ENCODE data around the gene VTI1B.
"Not testable (repeated sequence)": the region's sequence is repeated elsewhere in the genome, so short reads cannot be mapped to it uniquely, and the experiment has no call there.

Gene VTI1B, protein sequence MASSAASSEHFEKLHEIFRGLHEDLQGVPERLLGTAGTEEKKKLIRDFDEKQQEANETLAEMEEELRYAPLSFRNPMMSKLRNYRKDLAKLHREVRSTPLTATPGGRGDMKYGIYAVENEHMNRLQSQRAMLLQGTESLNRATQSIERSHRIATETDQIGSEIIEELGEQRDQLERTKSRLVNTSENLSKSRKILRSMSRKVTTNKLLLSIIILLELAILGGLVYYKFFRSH
- total RNA-seq: 35.0 to 91.9 (median 80.9) reads per million in 9 experiments

DNA sequence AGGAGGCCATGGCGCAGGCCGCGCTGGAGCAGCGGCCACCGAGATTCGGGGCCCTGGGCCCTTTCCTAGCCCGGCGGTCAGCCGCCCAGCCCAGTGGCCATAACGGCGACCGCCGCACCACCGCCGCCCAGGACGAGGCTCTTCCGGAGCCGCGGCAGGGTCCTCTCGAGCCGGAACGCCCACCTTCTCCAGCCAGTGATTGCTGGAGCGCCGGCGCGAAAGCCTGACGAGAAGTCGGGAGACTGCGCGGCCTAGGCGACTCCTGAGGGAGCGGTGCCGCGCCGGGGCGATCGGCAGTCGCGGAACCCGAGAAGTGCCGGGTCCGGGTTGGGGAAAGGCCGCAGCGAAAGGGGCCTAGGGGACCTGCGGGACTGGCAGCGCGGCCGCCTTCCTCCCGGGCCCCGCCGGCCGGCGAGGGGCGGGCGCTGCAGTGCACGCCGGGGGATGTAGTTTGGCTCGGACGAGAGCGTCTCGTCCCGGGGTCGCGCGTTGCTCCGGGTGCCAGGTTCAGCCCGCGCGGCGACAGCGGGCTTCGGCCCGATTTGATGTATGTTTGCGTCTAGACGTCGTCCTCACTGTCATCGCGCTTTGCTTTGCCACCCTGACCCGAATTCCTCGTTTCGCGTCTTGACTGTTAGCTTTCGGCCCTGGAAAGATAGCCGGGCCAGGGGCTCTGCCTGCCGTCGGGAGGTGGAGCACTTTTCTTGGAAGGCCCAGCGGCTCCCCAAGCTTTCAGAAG, at the start of gene VTI1B:
Gene VTI1B (minus strand): TSS at position 153 of the 739 bp plus-strand sequence. CDS start 143 bp downstream, at position 10.
- Mint-ChIP-seq H3K27me3 (no peaks in the 10 kb centered on the region), H3K27ac (peak within 1 kb of the TSS; percentile 92), H3K36me3 (ENCODE audit: insufficient read depth) (peaks cover 11% of the 10 kb centered on the region), H3K4me1 (ENCODE audit: low read depth in 2 of 2) (peaks cover 17 to 40% of the 10 kb centered on the region in 2 donors), H3K9me3 (no peaks in the 10 kb centered on the region), H3K4me3 (peak within 1 kb of the TSS; percentile 90 to 95)
- DNase-seq (peak; percentile 69 to 83 (median 74)), ATAC-seq (replicated peaks) (peak; percentile 92)

DNA sequence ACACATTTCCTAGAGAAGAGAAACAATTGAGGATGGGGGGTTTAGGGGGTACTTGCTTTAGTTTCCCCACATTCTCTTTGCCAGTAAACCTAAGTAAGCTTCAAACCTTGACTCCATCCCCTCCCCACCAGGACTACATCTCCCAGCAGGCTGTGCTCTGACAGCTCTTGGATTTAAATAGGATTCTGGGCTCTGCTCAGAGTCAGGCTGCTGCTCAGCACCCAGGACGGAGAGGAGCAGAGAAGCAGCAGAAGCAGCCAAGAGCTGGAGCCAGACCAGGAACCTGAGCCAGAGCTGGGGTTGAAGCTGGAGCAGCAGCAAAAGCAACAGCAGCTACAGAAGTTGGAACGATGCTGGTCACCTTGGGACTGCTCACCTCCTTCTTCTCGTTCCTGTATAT, 47.9 kb upstream of the VTI1B start:
- H3K4me1 Mint-ChIP-seq (ENCODE audit: low read depth in 2 of 2): peaks cover 4 to 7% of the 10 kb centered on the region in 2 donors
- DNase-seq (no peak), ATAC-seq (replicated peaks) (no peak)
- H3K4me3 Mint-ChIP-seq: no peak overlapping the region
- peaks cover 35 to 65% of the 10 kb centered on the region in 2 donors for H3K27me3 Mint-ChIP-seq
- H3K27ac Mint-ChIP-seq: no peak overlapping the region
- H3K9me3 Mint-ChIP-seq: no peaks in the 10 kb centered on the region
- H3K36me3 Mint-ChIP-seq (ENCODE audit: insufficient read depth): peaks cover 3% of the 10 kb centered on the region

DNA sequence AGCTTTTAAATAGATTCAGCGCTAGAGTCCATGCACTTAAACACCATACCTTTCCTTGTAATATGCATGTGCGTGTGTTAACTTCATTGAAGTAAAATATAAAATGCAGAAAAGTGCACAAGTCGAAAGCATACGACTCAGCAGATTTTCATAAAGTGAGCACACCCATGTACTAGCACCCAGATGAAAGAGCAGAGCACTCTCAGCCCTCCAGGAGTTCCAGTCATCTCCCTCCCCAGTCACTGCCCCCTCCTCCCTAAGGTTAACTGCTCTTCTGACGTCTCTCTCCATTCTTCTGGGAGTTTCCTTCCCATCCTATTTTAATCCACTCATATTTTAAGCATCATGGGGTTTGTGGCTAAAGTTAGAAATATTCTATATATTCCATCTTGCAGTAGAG, 47.4 kb upstream of the VTI1B start:
- Mint-ChIP-seq H3K27ac (no peak overlapping the region), H3K27me3 (peaks cover 35 to 62% of the 10 kb centered on the region in 2 donors), H3K4me3 (no peak overlapping the region), H3K4me1 (ENCODE audit: low read depth in 2 of 2) (peaks cover 4 to 7% of the 10 kb centered on the region in 2 donors), H3K36me3 (ENCODE audit: insufficient read depth) (peaks cover 3% of the 10 kb centered on the region), H3K9me3 (no peaks in the 10 kb centered on the region)
- ATAC-seq (replicated peaks): no peak
- no peak for DNase-seq

DNA sequence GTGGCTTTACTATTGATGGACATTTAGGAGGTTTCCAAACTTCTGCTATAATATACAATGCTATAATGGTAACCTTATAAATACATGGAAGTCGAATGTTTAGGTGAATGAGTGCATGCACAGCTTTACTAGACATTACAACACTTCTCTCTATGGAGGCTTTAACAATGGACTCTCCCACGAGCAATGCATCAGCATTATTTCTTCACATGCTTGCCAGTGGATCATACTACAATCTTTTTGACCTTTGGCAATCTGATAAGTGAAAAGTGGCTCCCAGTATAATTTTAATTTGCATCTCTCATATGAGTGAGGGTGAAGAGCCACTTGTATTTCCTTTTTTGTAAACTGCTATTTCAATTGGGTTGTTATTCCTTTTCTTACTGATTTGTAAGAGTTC, 45.4 kb upstream of the VTI1B start:
- no peak for ATAC-seq (replicated peaks)
- H3K27me3 Mint-ChIP-seq: peaks cover 35 to 42% of the 10 kb centered on the region in 2 donors
- H3K27ac Mint-ChIP-seq: no peak overlapping the region
- DNase-seq: no peak
- H3K4me3 Mint-ChIP-seq: no peak overlapping the region
- peaks cover 4 to 7% of the 10 kb centered on the region in 2 donors for H3K4me1 Mint-ChIP-seq (ENCODE audit: low read depth in 2 of 2)
- H3K9me3 Mint-ChIP-seq: no peaks in the 10 kb centered on the region
- H3K36me3 Mint-ChIP-seq (ENCODE audit: insufficient read depth): peaks cover 3% of the 10 kb centered on the region

DNA sequence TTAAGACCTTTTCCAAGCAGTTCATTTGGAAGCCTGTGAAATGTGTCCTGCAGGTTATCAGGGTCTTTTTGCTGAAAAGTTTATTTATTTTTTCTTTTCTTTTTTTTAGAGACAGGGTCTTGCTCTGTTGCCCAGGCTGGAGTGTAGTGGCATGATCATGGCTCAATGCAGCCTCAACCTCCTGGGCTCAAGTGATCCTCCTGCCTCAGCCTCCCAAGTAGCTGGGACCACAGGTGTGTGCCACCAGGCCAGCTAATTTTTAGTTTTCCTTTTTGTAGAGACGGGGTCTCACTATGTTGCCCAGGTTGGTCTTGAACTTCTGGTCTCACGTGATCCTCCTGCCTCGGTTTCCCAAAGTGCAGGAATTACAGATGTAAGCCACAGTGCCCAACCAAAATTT, 45.0 kb upstream of the VTI1B start:
- not testable (repeated sequence) for H3K36me3 Mint-ChIP-seq (ENCODE audit: insufficient read depth); ATAC-seq (replicated peaks); H3K4me3 Mint-ChIP-seq; H3K4me1 Mint-ChIP-seq (ENCODE audit: low read depth in 2 of 2); H3K27ac Mint-ChIP-seq; DNase-seq; H3K9me3 Mint-ChIP-seq
- peaks cover 33 to 37% of the 10 kb centered on the region in 2 donors for H3K27me3 Mint-ChIP-seq

DNA sequence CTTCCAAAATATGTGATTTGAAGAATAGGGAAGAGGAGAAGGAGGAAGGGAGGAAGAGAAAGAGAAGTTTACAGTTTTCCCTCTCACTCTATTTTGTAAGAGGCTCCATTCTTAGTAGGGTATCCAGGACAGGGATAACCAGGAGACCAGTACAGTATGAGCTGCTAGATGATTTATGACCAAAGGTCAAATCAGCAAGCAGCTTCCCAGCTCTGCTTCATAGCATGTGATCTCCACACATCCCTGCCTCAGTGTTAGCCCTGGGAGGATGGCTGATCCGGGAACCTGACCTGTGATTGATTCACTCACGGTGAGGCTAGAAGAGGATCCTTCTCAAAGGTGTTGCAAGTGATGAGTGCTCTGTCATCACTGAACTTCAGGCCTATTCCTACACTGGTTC, 43.8 kb upstream of the VTI1B start:
- no peak overlapping the region for H3K4me3 Mint-ChIP-seq
- DNase-seq (no peak), ATAC-seq (replicated peaks) (no peak)
- peaks cover 4 to 7% of the 10 kb centered on the region in 2 donors for H3K4me1 Mint-ChIP-seq (ENCODE audit: low read depth in 2 of 2)
- no peak overlapping the region for H3K27ac Mint-ChIP-seq
- no peaks in the 10 kb centered on the region for H3K9me3 Mint-ChIP-seq
- H3K27me3 Mint-ChIP-seq: peaks cover 25 to 26% of the 10 kb centered on the region in 2 donors
- H3K36me3 Mint-ChIP-seq (ENCODE audit: insufficient read depth): peaks cover 3% of the 10 kb centered on the region

DNA sequence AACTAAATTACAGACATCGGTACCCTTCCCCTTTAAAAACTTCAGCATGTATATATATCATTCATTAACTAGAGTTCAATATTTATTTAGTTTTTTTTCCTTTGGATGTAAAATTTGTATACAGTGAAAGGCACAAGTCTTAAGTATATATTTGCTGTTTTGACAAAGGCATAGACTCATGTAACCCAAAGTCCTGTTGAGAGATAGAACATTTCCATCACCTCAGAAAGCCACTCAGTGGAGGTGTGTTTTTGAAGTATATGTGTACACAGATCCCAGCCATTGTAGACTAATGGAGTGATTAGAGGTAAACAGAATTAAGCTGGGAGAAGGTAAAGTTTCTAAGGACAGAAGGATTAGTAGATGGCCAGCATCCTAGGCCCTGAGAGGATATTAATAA, 42.6 kb upstream of the VTI1B start:
- H3K27ac Mint-ChIP-seq: no peak overlapping the region
- peaks cover 13 to 14% of the 10 kb centered on the region in 2 donors for H3K27me3 Mint-ChIP-seq
- ATAC-seq (replicated peaks) (no peak), DNase-seq (no peak)
- no peak overlapping the region for H3K4me3 Mint-ChIP-seq
- H3K36me3 Mint-ChIP-seq (ENCODE audit: insufficient read depth): peaks cover 3% of the 10 kb centered on the region
- no peaks in the 10 kb centered on the region for H3K9me3 Mint-ChIP-seq
- no peaks in the 10 kb centered on the region for H3K4me1 Mint-ChIP-seq (ENCODE audit: low read depth in 2 of 2)

DNA sequence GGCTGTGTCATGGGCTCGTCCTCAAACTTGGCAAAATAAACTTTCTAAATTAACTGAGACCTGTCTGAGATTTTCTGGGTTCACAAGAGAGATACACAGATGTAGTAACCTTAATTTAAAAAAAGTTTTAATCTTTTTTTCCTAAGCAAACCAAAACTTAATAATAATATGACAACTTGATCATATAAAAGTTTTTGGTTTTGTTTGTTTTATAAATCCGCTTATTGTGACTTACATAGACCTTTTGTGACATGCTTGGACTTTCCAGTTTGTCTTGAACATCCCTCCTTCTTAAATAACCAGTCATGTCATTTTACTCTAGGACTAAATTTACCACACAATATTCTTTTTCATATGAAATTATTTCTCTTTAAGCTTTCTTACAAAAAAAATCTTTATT, 35.8 kb upstream of the VTI1B start:
- DNase-seq (no peak), ATAC-seq (replicated peaks) (no peak)
- H3K9me3 Mint-ChIP-seq: no peaks in the 10 kb centered on the region
- no peaks in the 10 kb centered on the region for H3K4me1 Mint-ChIP-seq (ENCODE audit: low read depth in 2 of 2)
- no peaks in the 10 kb centered on the region for H3K36me3 Mint-ChIP-seq (ENCODE audit: insufficient read depth)
- H3K4me3 Mint-ChIP-seq: no peak overlapping the region
- H3K27me3 Mint-ChIP-seq: peaks cover 7 to 8% of the 10 kb centered on the region in 2 donors
- no peak overlapping the region for H3K27ac Mint-ChIP-seq

DNA sequence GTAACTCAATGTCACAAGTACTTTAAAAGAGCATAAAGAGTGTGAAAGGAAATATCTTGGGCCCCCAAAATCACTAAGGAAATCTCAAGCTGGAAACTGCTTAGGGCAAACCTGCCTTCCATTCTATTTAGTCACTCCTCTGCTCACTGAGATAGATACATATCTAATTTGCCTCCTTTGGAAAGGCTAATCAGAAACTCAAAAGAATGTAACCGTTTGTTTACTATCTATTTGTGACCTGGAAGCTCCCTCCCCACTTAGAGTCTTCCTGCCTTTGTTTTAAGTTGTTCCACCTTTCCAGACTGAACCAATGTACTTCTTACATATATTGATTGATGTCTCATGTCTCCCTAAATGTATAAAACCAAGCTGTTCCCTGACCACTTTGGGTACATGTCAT, 35.4 kb upstream of the VTI1B start:
- ATAC-seq (replicated peaks); H3K4me1 Mint-ChIP-seq (ENCODE audit: low read depth in 2 of 2); H3K36me3 Mint-ChIP-seq (ENCODE audit: insufficient read depth); DNase-seq; H3K27ac Mint-ChIP-seq; H3K4me3 Mint-ChIP-seq; H3K9me3 Mint-ChIP-seq: not testable (repeated sequence)
- H3K27me3 Mint-ChIP-seq: peaks cover 9 to 12% of the 10 kb centered on the region in 2 donors

DNA sequence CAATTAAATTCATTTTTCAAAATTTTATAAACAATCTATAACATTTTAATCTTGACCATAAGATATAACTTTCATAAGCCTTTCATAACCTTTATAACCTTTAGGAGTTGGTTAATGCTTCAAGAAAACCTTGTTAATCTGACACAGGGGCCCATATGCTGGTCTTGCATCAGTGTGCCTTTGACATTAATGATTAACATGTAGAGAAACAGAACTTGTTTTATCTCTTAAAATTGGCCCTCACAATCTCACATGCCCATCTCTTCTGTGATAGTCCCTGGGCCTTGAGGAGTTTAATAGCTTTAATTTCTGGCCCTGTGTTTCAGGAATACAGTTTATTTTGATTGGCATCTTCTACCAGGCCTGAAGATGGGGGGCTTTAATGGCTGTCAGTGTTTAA, 34.9 kb upstream of the VTI1B start:
- H3K4me1 Mint-ChIP-seq (ENCODE audit: low read depth in 2 of 2); ATAC-seq (replicated peaks); H3K27ac Mint-ChIP-seq; H3K9me3 Mint-ChIP-seq; DNase-seq; H3K36me3 Mint-ChIP-seq (ENCODE audit: insufficient read depth); H3K4me3 Mint-ChIP-seq: not testable (repeated sequence)
- H3K27me3 Mint-ChIP-seq: peaks cover 12 to 17% of the 10 kb centered on the region in 2 donors

DNA sequence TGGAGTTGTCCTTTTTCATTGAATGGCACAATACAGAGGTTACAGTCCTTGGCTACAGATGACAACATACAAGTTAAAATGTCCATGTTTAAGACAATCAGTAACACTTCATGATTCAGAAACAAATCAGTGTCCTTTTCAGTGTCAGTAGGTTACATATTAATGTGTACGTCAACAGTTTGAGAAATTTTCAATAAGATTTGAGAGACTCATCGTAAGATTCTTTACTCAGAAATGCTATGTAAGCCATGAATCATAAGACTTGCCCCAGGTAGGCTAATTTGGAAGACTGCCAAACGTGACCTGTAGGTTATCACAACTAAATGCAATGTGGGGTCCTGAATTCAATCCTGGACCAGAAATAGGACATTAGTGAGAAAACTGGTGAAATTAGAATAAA, 30.8 kb upstream of the VTI1B start:
- no peak for ATAC-seq (replicated peaks)
- Mint-ChIP-seq H3K27me3 (peaks cover 12 to 19% of the 10 kb centered on the region in 2 donors), H3K4me1 (ENCODE audit: low read depth in 2 of 2) (no peaks in the 10 kb centered on the region), H3K36me3 (ENCODE audit: insufficient read depth) (no peaks in the 10 kb centered on the region), H3K4me3 (no peak overlapping the region), H3K9me3 (no peaks in the 10 kb centered on the region), H3K27ac (no peak overlapping the region)
- DNase-seq: no peak

DNA sequence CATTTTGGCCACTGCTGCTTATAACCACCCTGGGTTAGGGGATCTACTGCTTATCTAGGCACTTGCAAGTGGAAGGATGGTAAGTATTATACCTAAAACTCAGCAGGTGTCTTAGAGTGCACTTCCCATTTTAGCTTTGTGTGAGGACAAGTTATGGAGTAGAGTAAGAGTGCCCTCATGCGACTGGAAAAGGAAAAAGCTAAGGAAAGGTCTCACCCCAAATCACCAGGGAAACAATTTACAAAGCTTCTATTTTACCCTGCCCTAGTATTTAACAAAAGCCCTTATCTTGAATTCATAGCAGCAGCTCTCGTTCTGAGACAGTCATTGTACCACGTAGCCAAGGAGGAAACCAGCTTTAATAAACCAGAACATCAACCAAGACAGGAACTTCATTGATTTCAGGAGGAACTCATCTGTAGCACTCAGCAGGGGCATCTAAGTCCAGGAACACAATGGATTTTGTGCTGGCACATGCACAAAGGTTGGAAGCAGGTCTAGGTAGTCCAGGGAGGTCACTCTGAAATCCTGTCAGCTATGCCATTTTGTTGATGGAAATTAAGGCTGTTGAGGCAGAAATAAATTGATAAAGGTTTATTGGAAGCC, 30.2 kb upstream of the VTI1B start:
- no peak overlapping the region for H3K4me3 Mint-ChIP-seq
- DNase-seq: peak; percentile 23 to 45 (median 40)
- H3K27ac Mint-ChIP-seq: no peak overlapping the region
- no peaks in the 10 kb centered on the region for H3K9me3 Mint-ChIP-seq
- peak; percentile 85 for ATAC-seq (replicated peaks)
- peaks cover 2% of the 10 kb centered on the region for H3K36me3 Mint-ChIP-seq (ENCODE audit: insufficient read depth)
- no peaks in the 10 kb centered on the region for H3K4me1 Mint-ChIP-seq (ENCODE audit: low read depth in 2 of 2)
- peaks cover 12 to 19% of the 10 kb centered on the region in 2 donors for H3K27me3 Mint-ChIP-seq

DNA sequence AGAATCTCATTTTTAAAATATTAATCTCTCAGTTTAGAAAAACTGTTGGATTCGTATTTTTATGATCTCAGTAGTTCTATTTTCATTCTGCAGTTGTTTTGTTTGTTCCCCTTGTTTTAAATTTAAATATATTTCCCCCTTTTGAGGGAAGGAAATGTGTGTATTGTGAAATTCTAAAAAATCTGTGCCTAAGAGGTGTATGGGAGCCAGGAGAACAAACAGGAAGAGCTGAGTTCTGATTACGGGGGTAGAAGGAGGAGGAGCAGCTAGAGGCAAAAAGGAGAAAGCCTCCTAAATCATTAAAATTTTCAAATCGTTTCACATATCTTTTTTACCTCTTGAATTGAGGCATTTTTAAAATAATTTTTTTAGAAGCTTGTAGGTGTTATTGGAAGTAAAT, 29.6 kb upstream of the VTI1B start:
- no peaks in the 10 kb centered on the region for H3K9me3 Mint-ChIP-seq
- no peak overlapping the region for H3K4me3 Mint-ChIP-seq
- H3K27me3 Mint-ChIP-seq: peaks cover 12 to 19% of the 10 kb centered on the region in 2 donors
- peaks cover 6% of the 10 kb centered on the region for H3K36me3 Mint-ChIP-seq (ENCODE audit: insufficient read depth)
- H3K27ac Mint-ChIP-seq: no peak overlapping the region
- no peaks in the 10 kb centered on the region for H3K4me1 Mint-ChIP-seq (ENCODE audit: low read depth in 2 of 2)
- DNase-seq (no peak), ATAC-seq (replicated peaks) (no peak)

DNA sequence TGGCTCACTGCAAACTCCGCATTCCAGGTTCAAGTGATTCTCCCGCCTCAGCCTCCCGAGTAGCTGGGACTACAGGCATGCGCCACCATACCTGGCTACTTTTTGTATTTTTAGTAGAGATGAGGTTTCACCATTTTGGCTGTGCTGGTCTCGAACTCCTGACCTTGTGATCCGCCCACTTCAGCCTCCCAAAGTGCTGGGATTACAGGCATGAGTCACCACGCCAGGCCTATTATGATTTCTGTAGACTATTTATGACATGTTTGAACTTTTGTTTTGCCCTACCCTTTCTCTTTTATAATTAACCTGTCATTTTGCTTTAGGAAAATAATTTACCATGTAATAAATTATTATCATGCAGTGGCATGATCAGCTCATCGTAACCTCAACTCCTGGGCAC, 27.1 kb upstream of the VTI1B start, which contains the start of gene RDH12:
Gene RDH12 (plus strand): TSS at position 395 of the 400 bp plus-strand sequence. CDS start 20,757 bp downstream, outside the sequence.
- not testable (repeated sequence) for DNase-seq; H3K4me3 Mint-ChIP-seq; ATAC-seq (replicated peaks); H3K36me3 Mint-ChIP-seq (ENCODE audit: insufficient read depth); H3K4me1 Mint-ChIP-seq (ENCODE audit: low read depth in 2 of 2); H3K9me3 Mint-ChIP-seq; H3K27ac Mint-ChIP-seq
- H3K27me3 Mint-ChIP-seq: peaks cover 12 to 18% of the 10 kb centered on the region in 2 donors

Measured in effector memory CD8-positive, alpha-beta T cell (primary cell).